T-cell (primary cell): Measurements from ENCODE around the gene C6orf120. TPM values are rescaled to one million over a fixed set of nuclear protein-coding genes. Genes with fewer than 3 reads are reported as not detected.

Experiments
- ATAC-seq, 4 experiments: fragments of 200-7000 bp in 3 of 4; fragments of 150-1000 bp in 1 of 4; cut with Tn5 transposase; replicated peaks in 1 of 4; 1 replicate in 3 of 4; 2 replicates in 1 of 4; pipeline ENCODE4 v1.10.0; 2021; ENCODE audit warnings: moderate library complexity in 3 of 4, mild to moderate bottlenecking in 2 of 4, moderate number of reproducible peaks in 1 of 4
- CTCF ChIA-PET, 2 donors: fragments of 300-600 bp; sonication (Branson Sonifier 250); formaldehyde crosslinking; loops; one replicate each; lab custom pipeline; 2022; ENCODE audit warnings: antibody characterized with exemption in 2 of 2; lab: Charles Lee
- POLR2A ChIA-PET, 2 donors: fragments of 300-600 bp; sonication (Branson Sonifier 250); formaldehyde crosslinking; loops; one replicate each; lab custom pipeline; 2022; ENCODE audit warnings: antibody characterized with exemption in 2 of 2; lab: Charles Lee
- DNase-seq, 35 experiments: peaks; one replicate each; pipeline versions ENCODE4 v3.0.0 to v3.0.0-alpha.2; 2013 to 2023
- H3K27ac ChIP-seq: one replicate; pipeline ENCODE4 v1.5.1; 2013; ENCODE audit warnings: low read length
- H3K27me3 ChIP-seq, 2 experiments: replicated peaks in 1 of 2; 1 replicate in 1 of 2; 2 replicates in 1 of 2; pipeline versions ENCODE4 v1.6.1 to v1.7.0; 2013; ENCODE audit warnings: low read length in 1 of 2, mixed read lengths in 1 of 2; ENCODE audit not compliant: control insufficient read depth in 2 of 2, insufficient read depth in 2 of 2; ENCODE audit errors: extremely low read depth in 1 of 2
- H3K36me3 ChIP-seq, 2 donors: 1 replicate in 1 of 2; 2 replicates in 1 of 2; pipeline versions ENCODE4 v1.6.1 to v1.7.0; 2013; ENCODE audit warnings: low read length in 1 of 2; ENCODE audit not compliant: control insufficient read depth in 2 of 2, insufficient read depth in 1 of 2; ENCODE audit errors: extremely low read depth in 1 of 2
- H3K4me1 ChIP-seq, 2 experiments: 1 replicate in 1 of 2; 2 replicates in 1 of 2; pipeline versions ENCODE4 v1.6.1 to v1.7.0; 2013; ENCODE audit warnings: low read length in 2 of 2, mixed read lengths in 1 of 2; ENCODE audit not compliant: insufficient read depth in 2 of 2, control insufficient read depth in 1 of 2; ENCODE audit errors: extremely low read depth in 1 of 2
- H3K4me3 ChIP-seq, 2 donors: 1 replicate in 1 of 2; 2 replicates in 1 of 2; pipeline versions ENCODE4 v1.5.1 to v1.7.0; 2013; ENCODE audit warnings: mild to moderate bottlenecking in 2 of 2, low read length in 1 of 2, moderate library complexity in 1 of 2; ENCODE audit not compliant: control insufficient read depth in 1 of 2; ENCODE audit errors: extremely low read depth in 1 of 2
- H3K9me3 ChIP-seq: 2 replicates; pipeline ENCODE4 v1.7.0; 2013
- H3K27ac Mint-ChIP-seq, 2 donors: one replicate each; pipeline ENCODE4 v1.8.0; 2020 to 2021; ENCODE audit warnings: mild to moderate bottlenecking in 2 of 2, mixed read lengths in 2 of 2
- H3K27me3 Mint-ChIP-seq, 2 donors: one replicate each; pipeline ENCODE4 v1.8.0; 2021 to 2022; ENCODE audit warnings: mixed read lengths in 2 of 2
- H3K36me3 Mint-ChIP-seq: one replicate; pipeline ENCODE4 v1.8.0; 2021; ENCODE audit warnings: mixed read lengths
- H3K4me1 Mint-ChIP-seq, 3 donors: one replicate each; pipeline ENCODE4 v1.8.0; 2020 to 2022; ENCODE audit warnings: mixed read lengths in 3 of 3, mild to moderate bottlenecking in 1 of 3
- H3K4me3 Mint-ChIP-seq, 3 donors: one replicate each; pipeline ENCODE4 v1.8.0; 2020 to 2022; ENCODE audit warnings: mild to moderate bottlenecking in 3 of 3, mixed read lengths in 3 of 3, moderate library complexity in 3 of 3
- H3K9me3 Mint-ChIP-seq, 3 donors: one replicate each; pipeline ENCODE4 v1.8.0; 2020 to 2022; ENCODE audit warnings: mixed read lengths in 3 of 3
- WGBS: methylation state at CpG from one replicate; pipeline ENCODE4 v1.1.5; 2013; ENCODE audit warnings: missing lambda C conversion rate; ENCODE audit not compliant: insufficient coverage; 5-methylcytosine and 5-hydroxymethylcytosine counted together
- total RNA-seq, 35 experiments: library from RNA in 6 of 35; stranded (reverse) in 6 of 35; fragments of 120-200 nt in 1 of 35; gene quantifications; one replicate each; pipeline versions ENCODE4 v1.2.1 to v1.2.4 and lab custom pipeline; 2013 to 2026

The C6orf120 gene
- total RNA-seq, 5 donors from 2014 or later (not counting 1 experiment from before 2014, with no cell fraction given) = 17.6 to 30.7 (median 26.2) TPM

GRCh38 chr6:169729961-169730360, 28.0 kb downstream of the C6orf120 start:
- Histone ChIP-seq H3K4me1 (peaks cover 0 to 5% of the 10 kb centered on the region in 2 experiments), H3K27me3 (no peaks in the 10 kb centered on the region), H3K36me3 (no peaks in the 10 kb centered on the region), H3K9me3 (no peaks in the 10 kb centered on the region), H3K4me3 (no peak overlapping the region), H3K27ac (no peak overlapping the region)
- Mint-ChIP-seq H3K27me3 (peaks cover 0 to 6% of the 10 kb centered on the region in 2 donors), H3K36me3 (no peaks in the 10 kb centered on the region), H3K4me3 (no peak overlapping the region), H3K9me3 (no peaks in the 10 kb centered on the region), H3K4me1 (peaks cover 8 to 12% (median 10%) of the 10 kb centered on the region in 3 donors), H3K27ac (no peak overlapping the region)
- ChIA-PET POLR2A (interaction anchor here in 1 of 2 donors (1.0 kb wide), 1 partner anchor 8 kb away, joined by 3 read pairs; no protein-coding TSS in a partner anchor), CTCF (no interaction called here)
- DNase-seq (no peak), ATAC-seq (no peak)

- H3K9me3 Mint-ChIP-seq = no peaks in the 10 kb centered on the region
- H3K4me3 Mint-ChIP-seq = no peak overlapping the region
- peaks cover 0 to 11% of the 10 kb centered on the region in 2 experiments for H3K27me3 ChIP-seq
- ATAC-seq = no peak
- ChIA-PET POLR2A (no interaction called here), CTCF (no interaction called here)
- no peaks in the 10 kb centered on the region for H3K4me1 ChIP-seq
- no peak for DNase-seq
- H3K36me3 Mint-ChIP-seq = no peaks in the 10 kb centered on the region
- H3K4me3 ChIP-seq = no peak overlapping the region
- H3K27me3 Mint-ChIP-seq = peaks cover 20 to 23% of the 10 kb centered on the region in 2 donors
- H3K36me3 ChIP-seq = no peaks in the 10 kb centered on the region
- H3K27ac ChIP-seq = no peak overlapping the region
- no peak overlapping the region for H3K27ac Mint-ChIP-seq
- WGBS = 77% methylated on average over 4 of the region's 9 CpGs
- H3K9me3 ChIP-seq = no peaks in the 10 kb centered on the region
- no peaks in the 10 kb centered on the region for H3K4me1 Mint-ChIP-seq
These were observed 36.5 kb downstream of the C6orf120 start for GRCh38 chr6:169738204-169738975.

GRCh38 chr6:169738976-169739529, 37.1 kb downstream of the C6orf120 start:
- POLR2A ChIA-PET = no interaction called here
- Histone ChIP-seq H3K27ac (no peak overlapping the region), H3K27me3 (peaks cover 0 to 11% of the 10 kb centered on the region in 2 experiments), H3K36me3 (no peaks in the 10 kb centered on the region), H3K4me3 (no peak overlapping the region), H3K9me3 (no peaks in the 10 kb centered on the region), H3K4me1 (no peaks in the 10 kb centered on the region)
- no peaks in the 10 kb centered on the region for H3K36me3 Mint-ChIP-seq
- no peak overlapping the region for H3K4me3 Mint-ChIP-seq
- H3K4me1 Mint-ChIP-seq = no peaks in the 10 kb centered on the region
- CTCF ChIA-PET = no interaction called here
- no peaks in the 10 kb centered on the region for H3K9me3 Mint-ChIP-seq
- DNase-seq = no peak
- H3K27me3 Mint-ChIP-seq = peaks cover 20 to 23% of the 10 kb centered on the region in 2 donors
- no peak for ATAC-seq
- no CpG with 5 or more reads among the region's 2 CpGs for WGBS
- H3K27ac Mint-ChIP-seq = no peak overlapping the region

GRCh38 chr6:169741344-169741743, 39.4 kb downstream of the C6orf120 start:
- no peak overlapping the region for H3K4me3 Mint-ChIP-seq
- Histone ChIP-seq H3K36me3 (no peaks in the 10 kb centered on the region), H3K27ac (no peak overlapping the region), H3K9me3 (no peaks in the 10 kb centered on the region), H3K4me3 (no peak overlapping the region), H3K4me1 (no peaks in the 10 kb centered on the region), H3K27me3 (peaks cover 0 to 11% of the 10 kb centered on the region in 2 experiments)
- CTCF ChIA-PET = no interaction called here
- no peak overlapping the region for H3K27ac Mint-ChIP-seq
- DNase-seq (no peak), ATAC-seq (no peak)
- peaks cover 5 to 10% of the 10 kb centered on the region in 2 donors for H3K27me3 Mint-ChIP-seq
- H3K36me3 Mint-ChIP-seq = no peaks in the 10 kb centered on the region
- peaks cover 0 to 13% (median 0%) of the 10 kb centered on the region in 3 donors for H3K9me3 Mint-ChIP-seq
- H3K4me1 Mint-ChIP-seq = no peaks in the 10 kb centered on the region
- POLR2A ChIA-PET = interaction anchor here (0.6 to 0.7 kb wide), 3 partner anchors 15 to 1824 kb away, joined by 3 to 4 read pairs (median 3); no protein-coding TSS in a partner anchor

- Mint-ChIP-seq H3K4me3 (no peak overlapping the region), H3K27me3 (no peaks in the 10 kb centered on the region), H3K36me3 (peaks cover 10% of the 10 kb centered on the region), H3K27ac (no peak overlapping the region), H3K9me3 (peaks cover 3 to 21% (median 5%) of the 10 kb centered on the region in 3 donors), H3K4me1 (peaks cover 8 to 12% (median 11%) of the 10 kb centered on the region in 3 donors)
- ChIA-PET CTCF (no interaction called here), POLR2A (no interaction called here)
- WGBS = no CpG with 5 or more reads among the region's 3 CpGs
- Histone ChIP-seq H3K27ac (no peak overlapping the region), H3K9me3 (no peaks in the 10 kb centered on the region), H3K36me3 (no peaks in the 10 kb centered on the region), H3K27me3 (no peaks in the 10 kb centered on the region), H3K4me1 (peaks cover 0 to 6% of the 10 kb centered on the region in 2 experiments), H3K4me3 (no peak overlapping the region)
- DNase-seq = no peak
- ATAC-seq = no peak
These were observed 43.5 kb downstream of the C6orf120 start for GRCh38 chr6:169745405-169745804.

GRCh38 chr6:169746556-169746955, 44.6 kb downstream of the C6orf120 start:
- Histone ChIP-seq H3K9me3 (no peaks in the 10 kb centered on the region), H3K27ac (no peak overlapping the region), H3K4me3 (no peak overlapping the region), H3K27me3 (no peaks in the 10 kb centered on the region), H3K4me1 (peaks cover 4 to 13% of the 10 kb centered on the region in 2 experiments), H3K36me3 (no peaks in the 10 kb centered on the region)
- DNase-seq (no peak), ATAC-seq (no peak)
- Mint-ChIP-seq H3K27me3 (no peaks in the 10 kb centered on the region), H3K4me3 (no peak overlapping the region), H3K4me1 (peaks cover 19 to 20% (median 20%) of the 10 kb centered on the region in 3 donors), H3K36me3 (peaks cover 10% of the 10 kb centered on the region), H3K9me3 (peaks cover 3 to 21% (median 5%) of the 10 kb centered on the region in 3 donors), H3K27ac (no peak overlapping the region)
- CTCF ChIA-PET = no interaction called here
- POLR2A ChIA-PET = interaction anchor here in 1 of 2 donors (0.6 kb wide), 1 partner anchor 35 kb away, joined by 6 read pairs; no protein-coding TSS in a partner anchor
- WGBS = 100% methylated on average over 1 of the region's 1 CpG
